Stimulated activated naive CD8-positive, alpha-beta T cell treated with anti-CD3 and anti-CD28 coated beads, Interleukin-15, Interleukin-2, amounts not matched to agents 100 ng/mL and 50 ng/mL, for 24 hours (primary cell): ENCODE measurements around the gene FUBP3.
A peak's percentile ranks its signal among the peaks of the same experiment; 100 is the strongest.

ENCODE experiments used
- H3K27ac Mint-ChIP-seq: one replicate; pipeline ENCODE4 v1.8.0; 2021; ENCODE audit warnings: mild to moderate bottlenecking, mixed read lengths
- H3K27me3 Mint-ChIP-seq: one replicate; pipeline ENCODE4 v1.8.0; 2021; ENCODE audit warnings: mixed read lengths
- H3K36me3 Mint-ChIP-seq: one replicate; pipeline ENCODE4 v1.8.0; 2021; ENCODE audit warnings: low read depth, mixed read lengths
- H3K4me1 Mint-ChIP-seq: one replicate; pipeline ENCODE4 v1.8.0; 2021; ENCODE audit warnings: low read depth, mixed read lengths
- H3K4me3 Mint-ChIP-seq: one replicate; pipeline ENCODE4 v1.8.0; 2021; ENCODE audit warnings: mild to moderate bottlenecking, mixed read lengths
- H3K9me3 Mint-ChIP-seq: one replicate; pipeline ENCODE4 v1.8.0; 2021; ENCODE audit warnings: mixed read lengths

The FUBP3 gene

GRCh38 chr9:130578865-130579737 lies at the start of gene FUBP3:
TSS of gene FUBP3 (plus strand) at chr9:130579577. CDS start at chr9:130579681, 104 bp downstream.
- H3K4me3 Mint-ChIP-seq = peak within 1 kb of the TSS; percentile 92
- H3K27ac Mint-ChIP-seq = peak within 1 kb of the TSS; percentile 91
- peaks cover 24% of the 10 kb centered on the region for H3K36me3 Mint-ChIP-seq
- H3K4me1 Mint-ChIP-seq = peaks cover 35% of the 10 kb centered on the region
- H3K9me3 Mint-ChIP-seq = no peaks in the 10 kb centered on the region
- H3K27me3 Mint-ChIP-seq = no peaks in the 10 kb centered on the region

- H3K36me3 Mint-ChIP-seq = no peaks in the 10 kb centered on the region
- no peaks in the 10 kb centered on the region for H3K4me1 Mint-ChIP-seq
- H3K27ac Mint-ChIP-seq = no peak overlapping the region
- peaks cover 21% of the 10 kb centered on the region for H3K27me3 Mint-ChIP-seq
- H3K4me3 Mint-ChIP-seq = no peak overlapping the region
- H3K9me3 Mint-ChIP-seq = no peaks in the 10 kb centered on the region
These were observed 48.4 kb upstream of the FUBP3 start for GRCh38 chr9:130530938-130531337.

- Mint-ChIP-seq H3K9me3 (no peaks in the 10 kb centered on the region), H3K4me1 (peaks cover under 1% of the 10 kb centered on the region), H3K4me3 (no peak overlapping the region), H3K27ac (no peak overlapping the region), H3K27me3 (peaks cover 25% of the 10 kb centered on the region), H3K36me3 (no peaks in the 10 kb centered on the region)
These were observed 47.7 kb upstream of the FUBP3 start for GRCh38 chr9:130531670-130532069.

- Mint-ChIP-seq H3K27me3 (peaks cover 34% of the 10 kb centered on the region), H3K4me3 (no peak overlapping the region), H3K36me3 (no peaks in the 10 kb centered on the region), H3K27ac (no peak overlapping the region), H3K4me1 (peaks cover 6% of the 10 kb centered on the region), H3K9me3 (no peaks in the 10 kb centered on the region)
These were observed 46.8 kb upstream of the FUBP3 start for GRCh38 chr9:130532426-130533080.

- H3K4me3 Mint-ChIP-seq = no peak overlapping the region
- peaks cover 64% of the 10 kb centered on the region for H3K27me3 Mint-ChIP-seq
- H3K9me3 Mint-ChIP-seq = no peaks in the 10 kb centered on the region
- H3K27ac Mint-ChIP-seq = no peak overlapping the region
- no peaks in the 10 kb centered on the region for H3K36me3 Mint-ChIP-seq
- peaks cover 10% of the 10 kb centered on the region for H3K4me1 Mint-ChIP-seq
These were observed 43.4 kb upstream of the FUBP3 start for GRCh38 chr9:130535818-130536521.

- no peaks in the 10 kb centered on the region for H3K9me3 Mint-ChIP-seq
- H3K4me1 Mint-ChIP-seq = peaks cover 10% of the 10 kb centered on the region
- peaks cover 66% of the 10 kb centered on the region for H3K27me3 Mint-ChIP-seq
- H3K36me3 Mint-ChIP-seq = no peaks in the 10 kb centered on the region
- no peak overlapping the region for H3K27ac Mint-ChIP-seq
- H3K4me3 Mint-ChIP-seq = no peak overlapping the region
These were observed 42.7 kb upstream of the FUBP3 start for GRCh38 chr9:130536701-130537107.

GRCh38 chr9:130537346-130538050 lies 41.9 kb upstream of the FUBP3 start:
- Mint-ChIP-seq H3K36me3 (no peaks in the 10 kb centered on the region), H3K27ac (no peak overlapping the region), H3K27me3 (peaks cover 66% of the 10 kb centered on the region), H3K4me3 (no peak overlapping the region), H3K9me3 (no peaks in the 10 kb centered on the region), H3K4me1 (peaks cover 10% of the 10 kb centered on the region)

GRCh38 chr9:130539420-130540223 lies 39.8 kb upstream of the FUBP3 start:
- Mint-ChIP-seq H3K36me3 (no peaks in the 10 kb centered on the region), H3K4me1 (peaks cover 10% of the 10 kb centered on the region), H3K27ac (no peak overlapping the region), H3K4me3 (no peak overlapping the region), H3K27me3 (peaks cover 58% of the 10 kb centered on the region), H3K9me3 (no peaks in the 10 kb centered on the region)

GRCh38 chr9:130541533-130541932 lies 37.8 kb upstream of the FUBP3 start:
- peaks cover 10% of the 10 kb centered on the region for H3K4me1 Mint-ChIP-seq
- H3K36me3 Mint-ChIP-seq = no peaks in the 10 kb centered on the region
- no peaks in the 10 kb centered on the region for H3K9me3 Mint-ChIP-seq
- no peak overlapping the region for H3K27ac Mint-ChIP-seq
- H3K27me3 Mint-ChIP-seq = peaks cover 47% of the 10 kb centered on the region
- H3K4me3 Mint-ChIP-seq = no peak overlapping the region

- Mint-ChIP-seq H3K9me3 (no peaks in the 10 kb centered on the region), H3K4me1 (peaks cover 6% of the 10 kb centered on the region), H3K36me3 (no peaks in the 10 kb centered on the region), H3K27ac (no peak overlapping the region), H3K27me3 (peaks cover 41% of the 10 kb centered on the region), H3K4me3 (no peak overlapping the region)
These were observed 37.3 kb upstream of the FUBP3 start for GRCh38 chr9:130542038-130542437.

- Mint-ChIP-seq H3K9me3 (no peaks in the 10 kb centered on the region), H3K27ac (no peak overlapping the region), H3K4me1 (peaks cover 3% of the 10 kb centered on the region), H3K27me3 (peaks cover 35% of the 10 kb centered on the region), H3K4me3 (no peak overlapping the region), H3K36me3 (no peaks in the 10 kb centered on the region)
These were observed 36.7 kb upstream of the FUBP3 start for GRCh38 chr9:130542457-130543228.

- Mint-ChIP-seq H3K27ac (no peak overlapping the region), H3K36me3 (no peaks in the 10 kb centered on the region)
These were observed 36.0 kb upstream of the FUBP3 start for GRCh38 chr9:130543368-130543767.

GRCh38 chr9:130543859-130544258 lies 35.5 kb upstream of the FUBP3 start:
- Mint-ChIP-seq H3K4me3 (no peak overlapping the region), H3K27ac (no peak overlapping the region), H3K27me3 (peaks cover 24% of the 10 kb centered on the region), H3K4me1 (no peaks in the 10 kb centered on the region), H3K9me3 (no peaks in the 10 kb centered on the region), H3K36me3 (no peaks in the 10 kb centered on the region)

More at GRCh38 chr9:130543368-130543767, 36.0 kb upstream of the FUBP3 start:
- Mint-ChIP-seq H3K9me3 (no peaks in the 10 kb centered on the region), H3K4me1 (no peaks in the 10 kb centered on the region), H3K27me3 (peaks cover 28% of the 10 kb centered on the region), H3K4me3 (no peak overlapping the region)
